AG04450 (cell line): ENCODE results near the gene HCAR3. TPM values are rescaled to one million over a fixed set of nuclear protein-coding genes. Genes with fewer than 3 reads are reported as not detected.
"Not testable (repeated sequence)": the region's sequence is repeated elsewhere in the genome, so short reads cannot be mapped to it uniquely, and the experiment has no call there.

Source experiments
- CTCF ChIA-PET: fragments of 300-600, 350-600 bp; formaldehyde crosslinking; extraction: SDS; loops from one replicate; lab custom pipeline; 2022; ENCODE audit warnings: antibody characterized with exemption, inconsistent platforms; lab: Charles Lee
- POLR2A ChIA-PET: fragments of 350-600 bp; formaldehyde crosslinking; extraction: SDS; loops from one replicate; lab custom pipeline; 2021; ENCODE audit warnings: antibody characterized with exemption, inconsistent platforms; lab: Yijun Ruan, JAX
- DNase-seq: peaks from one replicate; pipeline ENCODE4 v3.0.0-alpha.2; 2011; ENCODE audit warnings: low read depth, low spot score
- H3K27ac ChIP-seq: one replicate; pipeline ENCODE4 v1.5.1; 2012; ENCODE audit warnings: low read depth, low read length, control low read depth
- H3K27me3 ChIP-seq: one replicate; pipeline ENCODE4 v1.6.0; 2012; ENCODE audit warnings: low read length; ENCODE audit not compliant: control insufficient read depth, insufficient read depth
- H3K4me3 ChIP-seq: 2 replicates; pipeline ENCODE4 v1.5.1; 2011; ENCODE audit warnings: mild to moderate bottlenecking, low read depth, low read length, control low read depth
- H3K9me3 ChIP-seq: 2 replicates; pipeline ENCODE4 v1.5.1; 2012; ENCODE audit warnings: low read length; ENCODE audit not compliant: control insufficient read depth, insufficient read depth
- polyA plus RNA-seq: library from polyadenylated mRNA; depleted of rRNA; stranded (reverse); fragments of >200 nt; gene quantifications from 2 replicates; pipeline ENCODE4 v1.2.3, GENCODE V29; 2011
- TF ChIP-seq, protein P1 (sequence below): IDR thresholded peaks from 2 replicates; pipeline ENCODE4 v1.5.1; 2011; ENCODE audit warnings: low read depth, low read length, control low read depth, inconsistent platforms

The HCAR3 gene
- polyA plus RNA-seq, 1 experiment = not detected

DNA sequence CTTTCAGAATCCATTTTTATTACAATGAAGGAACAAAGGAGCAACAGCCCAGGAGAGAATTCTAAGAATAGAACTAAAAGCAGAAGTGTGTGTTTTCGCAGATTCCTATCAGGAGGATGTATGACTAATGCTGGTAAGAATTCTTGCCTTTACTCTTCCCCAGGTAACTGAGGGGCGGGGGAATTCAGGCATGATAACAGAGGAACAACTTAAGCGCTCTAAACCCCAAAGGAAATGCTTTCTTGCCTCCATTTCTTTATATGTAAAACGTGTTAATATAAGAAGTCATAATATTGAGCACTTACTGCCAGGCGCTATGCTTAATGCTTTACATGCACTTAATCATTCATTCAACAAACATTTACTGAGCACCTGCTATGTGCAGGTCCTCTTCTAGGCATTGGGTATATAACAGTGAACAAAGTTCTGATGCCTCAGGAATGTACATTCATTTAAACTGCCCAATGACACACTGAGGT, 9.5 kb upstream of the HCAR3 start:
- CTCF ChIA-PET = interaction anchor here (1.8 kb wide), 1 partner anchor 68 kb away, joined by 5 read pairs; no protein-coding TSS in a partner anchor
- Histone ChIP-seq H3K9me3 (no peaks in the 10 kb centered on the region; the same call in 1 of the 2 replicates), H3K4me3 (no peak overlapping the region), H3K27me3 (peaks cover 17% of the 10 kb centered on the region), H3K27ac (no peak overlapping the region)
- no peak for DNase-seq
- POLR2A ChIA-PET = no interaction called here
- TF ChIP-seq, protein P1, sequence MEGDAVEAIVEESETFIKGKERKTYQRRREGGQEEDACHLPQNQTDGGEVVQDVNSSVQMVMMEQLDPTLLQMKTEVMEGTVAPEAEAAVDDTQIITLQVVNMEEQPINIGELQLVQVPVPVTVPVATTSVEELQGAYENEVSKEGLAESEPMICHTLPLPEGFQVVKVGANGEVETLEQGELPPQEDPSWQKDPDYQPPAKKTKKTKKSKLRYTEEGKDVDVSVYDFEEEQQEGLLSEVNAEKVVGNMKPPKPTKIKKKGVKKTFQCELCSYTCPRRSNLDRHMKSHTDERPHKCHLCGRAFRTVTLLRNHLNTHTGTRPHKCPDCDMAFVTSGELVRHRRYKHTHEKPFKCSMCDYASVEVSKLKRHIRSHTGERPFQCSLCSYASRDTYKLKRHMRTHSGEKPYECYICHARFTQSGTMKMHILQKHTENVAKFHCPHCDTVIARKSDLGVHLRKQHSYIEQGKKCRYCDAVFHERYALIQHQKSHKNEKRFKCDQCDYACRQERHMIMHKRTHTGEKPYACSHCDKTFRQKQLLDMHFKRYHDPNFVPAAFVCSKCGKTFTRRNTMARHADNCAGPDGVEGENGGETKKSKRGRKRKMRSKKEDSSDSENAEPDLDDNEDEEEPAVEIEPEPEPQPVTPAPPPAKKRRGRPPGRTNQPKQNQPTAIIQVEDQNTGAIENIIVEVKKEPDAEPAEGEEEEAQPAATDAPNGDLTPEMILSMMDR = no peak

DNA sequence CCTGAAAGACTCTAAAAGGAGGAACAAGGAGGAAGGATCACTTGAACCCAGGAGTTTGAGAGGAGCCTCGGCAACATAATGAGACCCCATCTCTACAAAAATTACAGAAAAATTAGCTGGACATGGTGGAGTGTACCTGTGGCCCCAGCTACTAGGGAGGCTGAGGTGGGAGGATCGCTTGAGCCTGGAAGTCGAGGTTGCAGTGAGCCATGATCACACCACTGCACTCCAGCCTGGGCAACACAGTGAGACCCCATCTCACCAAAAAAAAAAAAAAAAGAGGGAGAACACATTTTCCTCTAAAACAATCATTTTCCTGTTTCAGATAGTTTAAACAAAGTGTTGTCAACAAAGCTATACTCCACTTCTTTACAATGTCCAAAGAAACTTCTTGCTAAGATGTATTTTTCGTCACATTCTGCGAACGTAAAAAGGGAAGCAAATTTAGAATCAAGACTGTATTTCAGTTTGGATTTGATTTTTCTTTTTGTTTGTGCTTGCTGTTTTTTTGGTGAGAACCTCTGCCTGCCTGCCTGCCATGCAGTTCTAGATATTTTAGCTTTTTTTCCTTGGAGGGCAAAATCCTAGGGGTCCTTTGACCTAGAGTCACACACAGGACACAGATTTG, 9.0 kb upstream of the HCAR3 start:
- TF ChIP-seq, protein P1 = no peak
- no peaks in the 10 kb centered on the region; the same call in 1 of the 2 replicates for H3K9me3 ChIP-seq
- no peak overlapping the region for H3K27ac ChIP-seq
- H3K27me3 ChIP-seq = peaks cover 12% of the 10 kb centered on the region
- ChIA-PET POLR2A (interaction anchor here (0.7 kb wide), 1 partner anchor 88 kb away, joined by 7 read pairs; no protein-coding TSS in a partner anchor), CTCF (no interaction called here)
- no peak for DNase-seq
- H3K4me3 ChIP-seq = no peak overlapping the region

GRCh38 chr12:122724641-122725243, 8.1 kb upstream of the HCAR3 start:
- ChIA-PET POLR2A (interaction anchor here (0.7 kb wide), 1 partner anchor 87 kb away, joined by 7 read pairs; no protein-coding TSS in a partner anchor), CTCF (no interaction called here)
- TF ChIP-seq, protein P1 = no peak
- no peak for DNase-seq
- H3K27ac ChIP-seq = no peak overlapping the region
- peaks cover 10% of the 10 kb centered on the region for H3K27me3 ChIP-seq
- no peak overlapping the region for H3K4me3 ChIP-seq
- H3K9me3 ChIP-seq = no peaks in the 10 kb centered on the region; the same call in 1 of the 2 replicates

- Histone ChIP-seq H3K27me3 (peaks cover 3% of the 10 kb centered on the region), H3K9me3 (no peaks in the 10 kb centered on the region), H3K27ac (no peak overlapping the region), H3K4me3 (no peak overlapping the region)
- TF ChIP-seq, protein P1 = no peak
- ChIA-PET POLR2A (no interaction called here), CTCF (no interaction called here)
- DNase-seq = no peak
Measured at GRCh38 chr12:122722387-122722786, 5.8 kb upstream of the HCAR3 start.

DNA sequence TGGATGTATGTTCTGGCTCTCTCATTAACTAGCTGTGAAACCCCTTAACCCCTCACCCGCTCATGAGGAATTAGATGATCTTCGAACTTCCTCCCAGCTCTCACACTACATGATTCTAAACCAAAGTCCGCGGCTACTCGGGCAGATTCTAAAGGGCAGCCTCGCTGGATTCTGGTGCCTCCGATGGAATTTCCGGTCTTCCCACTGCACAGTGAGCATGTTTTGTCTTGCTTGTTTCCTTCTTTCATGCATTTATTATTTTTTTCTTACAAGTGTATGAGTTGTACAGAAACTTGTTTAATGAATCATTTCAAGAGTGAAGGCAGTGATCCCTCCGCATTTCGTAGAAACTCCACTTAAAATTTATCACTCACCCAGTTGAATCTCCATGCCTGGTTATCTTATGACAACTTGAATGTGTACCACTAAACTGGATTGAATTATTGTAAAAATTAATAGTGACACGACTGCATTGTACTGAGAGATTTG, 4.5 kb upstream of the HCAR3 start:
- Histone ChIP-seq H3K27me3 (peaks cover 8% of the 10 kb centered on the region), H3K9me3 (no peaks in the 10 kb centered on the region), H3K27ac (no peak overlapping the region), H3K4me3 (no peak overlapping the region)
- POLR2A ChIA-PET = no interaction called here
- TF ChIP-seq, protein P1 = no peak
- DNase-seq = no peak
- CTCF ChIA-PET = no interaction called here

GRCh38 chr12:122715211-122715610, 1.4 kb downstream of the HCAR3 start:
- CTCF ChIA-PET, POLR2A ChIA-PET, H3K4me3 ChIP-seq, H3K9me3 ChIP-seq, DNase-seq, H3K27ac ChIP-seq, H3K27me3 ChIP-seq: not testable (repeated sequence)

GRCh38 chr12:122713491-122714188, 3.0 kb downstream of the HCAR3 start:
- H3K4me3 ChIP-seq, DNase-seq, H3K27me3 ChIP-seq, H3K27ac ChIP-seq, H3K9me3 ChIP-seq, CTCF ChIA-PET, POLR2A ChIA-PET: not testable (repeated sequence)
